Measurements from ENCODE around the gene FFAR3.
A peak's percentile ranks its signal among the peaks of the same experiment; 100 is the strongest.

The FFAR3 gene

GRCh38 chr19:35331551-35332214, 26.6 kb upstream of the FFAR3 start:
- DNase-seq = no peak

DNA sequence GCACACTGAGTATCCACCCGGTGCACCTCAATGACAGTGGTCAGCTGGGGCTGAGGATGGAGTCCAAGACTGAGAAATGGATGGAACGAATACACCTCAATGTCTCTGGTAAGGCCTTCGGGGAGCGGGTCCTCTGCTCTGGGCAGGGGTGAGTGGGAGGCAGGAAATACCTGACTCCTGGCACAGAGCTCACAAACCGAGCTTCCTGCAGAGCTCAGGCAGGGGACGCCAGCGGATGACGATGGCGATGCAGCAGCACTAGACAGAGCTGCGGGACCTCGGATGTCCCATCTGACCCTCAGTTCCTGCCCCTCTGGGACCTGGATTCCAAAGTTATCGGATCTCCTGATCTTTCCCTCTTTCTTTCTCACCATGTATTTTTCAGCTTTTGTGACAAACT, 25.4 kb upstream of the FFAR3 start:
- no peak for DNase-seq

DNA sequence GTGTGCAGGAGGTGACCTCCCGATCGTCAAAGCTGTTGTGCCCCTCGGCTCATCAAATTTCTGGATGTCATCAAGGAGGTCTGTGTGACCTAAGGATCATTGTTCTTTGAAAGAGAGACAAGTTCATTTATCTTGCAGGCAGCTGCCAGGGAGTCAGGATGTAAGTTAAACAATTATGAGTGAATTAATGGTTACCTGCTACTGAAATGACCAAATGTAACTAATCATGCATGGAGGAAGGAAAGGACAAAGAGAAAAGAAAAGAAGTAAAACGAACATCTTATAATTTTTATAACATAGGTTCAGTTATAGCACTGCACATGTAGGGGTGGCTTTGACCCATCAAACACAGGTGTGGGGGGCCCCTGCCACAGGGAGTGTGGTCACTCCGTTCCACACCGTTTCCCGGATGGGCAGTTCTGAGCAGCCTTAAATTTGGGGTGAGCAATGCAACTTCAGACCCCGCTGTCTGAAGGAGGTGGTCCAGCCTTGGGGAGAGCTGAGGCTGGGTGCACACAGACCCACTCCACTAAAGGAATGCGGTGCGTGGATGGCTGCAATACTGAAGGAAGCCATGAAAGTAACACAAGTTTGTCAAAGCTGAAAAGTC, 24.0 kb upstream of the FFAR3 start:
- no peak for DNase-seq

DNA sequence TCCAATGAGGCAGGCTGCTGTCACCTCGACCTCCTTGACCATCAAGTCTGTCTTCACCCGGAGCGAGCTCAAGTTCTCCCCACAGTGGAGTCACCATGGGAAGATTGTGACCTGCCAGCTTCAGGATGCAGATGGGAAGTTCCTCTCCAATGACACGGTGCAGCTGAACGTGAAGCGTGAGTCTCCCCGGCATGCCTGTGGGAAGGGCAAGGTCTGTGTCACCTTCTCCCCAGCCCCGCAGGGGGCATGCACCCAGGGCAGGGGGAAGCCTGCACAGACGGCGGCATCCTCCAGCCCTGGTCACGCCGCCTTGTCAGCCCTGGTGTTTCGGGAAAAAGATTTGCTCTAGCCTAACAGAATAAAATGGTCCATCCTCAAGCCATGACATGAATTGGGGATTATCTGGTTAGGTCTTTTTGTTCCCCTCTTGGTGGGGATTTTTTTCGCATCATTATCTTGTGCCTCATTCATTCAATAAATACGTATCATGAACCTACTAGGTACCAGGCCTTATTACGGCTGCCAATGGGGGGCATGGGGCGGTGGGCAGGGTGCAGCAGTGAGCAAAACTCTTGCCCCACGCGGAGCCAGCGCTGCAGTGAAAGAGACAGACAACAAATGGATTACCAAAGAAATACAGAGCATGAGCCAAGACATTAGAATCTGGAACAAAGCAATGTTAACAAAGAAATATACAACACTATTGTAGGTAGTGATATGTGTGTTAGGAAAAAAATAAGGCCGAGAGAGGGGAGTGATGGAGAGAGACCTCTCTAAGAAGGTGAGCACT, 21.9 kb upstream of the FFAR3 start:
- DNase-seq = no peak

DNA sequence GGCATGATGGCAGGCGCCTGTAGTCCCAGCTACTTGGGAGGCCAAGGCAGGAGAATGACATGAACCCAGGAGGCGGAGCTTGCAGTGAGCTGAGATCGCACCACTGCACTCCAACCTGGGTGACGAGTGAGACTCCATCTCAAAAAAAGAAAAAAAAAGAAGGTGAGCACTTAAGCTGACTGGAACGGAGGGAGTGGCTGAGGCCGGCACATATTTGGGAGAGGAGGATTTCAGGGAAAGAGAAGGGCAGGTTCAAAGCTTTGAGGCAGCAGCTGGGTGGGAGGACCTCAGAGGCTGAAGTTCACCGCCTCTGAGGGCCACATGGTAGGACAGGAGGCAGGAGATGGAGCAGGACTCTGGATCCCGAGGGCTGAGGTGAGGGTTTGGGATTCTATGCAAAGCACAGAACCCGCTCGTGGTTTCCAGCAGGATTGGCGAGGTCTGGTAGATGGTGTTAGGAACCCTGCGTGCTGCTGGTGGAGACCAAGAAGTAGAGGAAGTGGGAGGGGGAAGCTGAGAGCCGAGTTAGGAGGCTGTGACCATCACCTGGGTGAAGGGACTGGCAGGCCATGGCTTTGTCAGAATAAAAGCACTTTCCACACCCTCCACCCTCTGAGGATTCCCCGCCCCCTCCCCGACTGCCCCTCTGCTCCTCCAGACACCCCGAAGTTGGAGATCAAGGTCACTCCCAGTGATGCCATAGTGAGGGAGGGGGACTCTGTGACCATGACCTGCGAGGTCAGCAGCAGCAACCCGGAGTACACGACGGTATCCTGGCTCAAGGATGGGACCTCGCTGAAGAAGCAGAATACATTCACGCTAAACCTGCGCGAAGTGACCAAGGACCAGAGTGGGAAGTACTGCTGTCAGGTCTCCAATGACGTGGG, 20.9 kb upstream of the FFAR3 start:
- DNase-seq = no peak

- DNase-seq = no peak
Observed at GRCh38 chr19:35337984-35338296, 20.3 kb upstream of the FFAR3 start.

DNA sequence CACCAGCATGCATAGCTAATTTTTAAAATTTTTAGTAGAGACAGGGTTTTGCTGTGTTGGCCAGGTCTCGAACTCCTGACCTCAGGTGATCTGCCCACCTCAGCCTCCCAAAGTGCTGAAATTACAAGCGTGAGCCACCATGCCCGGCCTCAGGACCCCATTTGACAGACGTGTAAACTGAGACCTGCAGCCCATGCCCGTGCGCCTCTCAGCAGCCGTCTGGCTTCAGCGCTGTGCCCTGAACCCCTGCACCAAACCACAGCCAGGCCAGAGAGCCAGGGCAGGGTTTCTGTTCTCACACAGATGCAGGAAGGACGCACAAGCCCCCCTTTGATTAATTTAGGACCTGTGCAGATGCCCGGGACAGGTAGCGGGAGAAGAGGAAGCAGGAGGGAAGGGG, 17.8 kb upstream of the FFAR3 start:
- no peak for DNase-seq

GRCh38 chr19:35341006-35341405, 17.3 kb upstream of the FFAR3 start:
- DNase-seq = no peak

DNA sequence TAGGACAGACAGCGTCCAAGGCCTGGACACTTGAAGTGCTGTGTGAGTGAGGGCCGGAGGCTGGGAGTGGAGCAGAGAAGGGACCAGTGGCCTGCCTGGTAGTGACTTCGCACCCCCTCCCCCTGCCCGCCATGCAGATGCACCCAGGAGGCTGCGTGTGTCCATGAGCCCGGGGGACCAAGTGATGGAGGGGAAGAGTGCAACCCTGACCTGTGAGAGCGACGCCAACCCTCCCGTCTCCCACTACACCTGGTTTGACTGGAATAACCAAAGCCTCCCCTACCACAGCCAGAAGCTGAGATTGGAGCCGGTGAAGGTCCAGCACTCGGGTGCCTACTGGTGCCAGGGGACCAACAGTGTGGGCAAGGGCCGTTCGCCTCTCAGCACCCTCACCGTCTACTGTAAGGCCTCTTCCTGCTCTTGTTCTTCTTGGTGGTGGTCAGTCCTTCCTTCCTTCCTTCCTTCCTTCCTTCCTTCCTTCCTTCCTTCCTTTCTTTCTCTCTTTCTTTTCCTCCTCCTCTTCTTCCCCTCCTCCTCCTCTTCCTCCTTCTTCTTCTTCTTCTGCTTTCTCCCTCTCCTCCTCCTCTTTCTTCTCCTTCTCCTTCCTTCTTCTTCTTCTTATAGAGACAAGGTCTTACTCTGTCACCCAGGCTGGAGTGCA, 16.6 kb upstream of the FFAR3 start:
- no peak for DNase-seq

DNA sequence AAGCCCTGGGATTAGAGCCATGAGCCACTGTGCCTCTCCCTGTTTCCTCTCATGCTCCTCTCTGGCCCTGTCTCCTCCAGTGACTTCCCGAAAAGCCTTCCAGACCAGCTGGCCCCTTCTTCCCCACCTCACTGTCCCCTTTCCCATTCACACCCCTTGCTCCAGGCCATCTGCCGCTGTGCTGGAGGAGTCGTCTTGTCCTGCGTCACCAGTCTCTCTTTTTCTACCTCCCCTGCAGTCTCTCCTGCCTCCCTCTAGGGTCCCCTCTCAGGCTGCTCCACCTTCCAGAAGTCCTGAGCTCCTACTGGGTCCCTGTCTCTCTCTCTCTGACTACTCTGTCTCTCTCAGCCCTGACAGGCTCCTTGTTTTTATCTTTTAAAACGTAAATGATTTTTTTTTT, 15.8 kb upstream of the FFAR3 start:
- no peak for DNase-seq

- DNase-seq = no peak
Observed at GRCh38 chr19:35344511-35345031, 13.7 kb upstream of the FFAR3 start.

DNA sequence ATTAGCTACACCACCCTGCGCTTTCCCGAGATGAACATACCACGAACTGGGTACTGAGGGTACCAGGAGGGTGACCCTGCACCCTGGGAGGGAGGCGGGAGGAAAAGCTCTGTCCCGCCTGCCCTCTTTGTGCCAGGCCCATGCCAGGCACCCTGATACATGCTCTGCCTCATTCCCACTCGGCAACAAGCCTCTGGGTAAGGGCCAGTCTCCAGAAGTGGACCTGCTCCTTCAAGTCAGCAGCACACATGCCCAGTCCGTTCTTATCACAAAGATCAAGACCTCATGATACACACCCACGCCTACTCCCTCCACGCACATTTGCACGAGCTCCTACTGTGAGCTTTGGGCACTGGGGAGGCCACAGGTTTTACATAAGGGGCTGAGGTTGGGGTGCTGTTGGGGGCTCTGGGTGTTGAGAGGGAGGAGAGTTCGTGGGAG, 12.6 kb upstream of the FFAR3 start:
- no peak for DNase-seq

GRCh38 chr19:35346193-35347052, 11.8 kb upstream of the FFAR3 start:
- peak; percentile 78 for DNase-seq

- DNase-seq = peak; percentile 71
Observed at GRCh38 chr19:35347171-35347929, 10.9 kb upstream of the FFAR3 start, which contains the start of gene FFAR1. FFAR1 (plus strand) TSS chr19:35347902; CDS start chr19:35351552, 3,650 bp downstream.

GRCh38 chr19:35347930-35348298, 10.3 kb upstream of the FFAR3 start:
- DNase-seq = no peak

DNA sequence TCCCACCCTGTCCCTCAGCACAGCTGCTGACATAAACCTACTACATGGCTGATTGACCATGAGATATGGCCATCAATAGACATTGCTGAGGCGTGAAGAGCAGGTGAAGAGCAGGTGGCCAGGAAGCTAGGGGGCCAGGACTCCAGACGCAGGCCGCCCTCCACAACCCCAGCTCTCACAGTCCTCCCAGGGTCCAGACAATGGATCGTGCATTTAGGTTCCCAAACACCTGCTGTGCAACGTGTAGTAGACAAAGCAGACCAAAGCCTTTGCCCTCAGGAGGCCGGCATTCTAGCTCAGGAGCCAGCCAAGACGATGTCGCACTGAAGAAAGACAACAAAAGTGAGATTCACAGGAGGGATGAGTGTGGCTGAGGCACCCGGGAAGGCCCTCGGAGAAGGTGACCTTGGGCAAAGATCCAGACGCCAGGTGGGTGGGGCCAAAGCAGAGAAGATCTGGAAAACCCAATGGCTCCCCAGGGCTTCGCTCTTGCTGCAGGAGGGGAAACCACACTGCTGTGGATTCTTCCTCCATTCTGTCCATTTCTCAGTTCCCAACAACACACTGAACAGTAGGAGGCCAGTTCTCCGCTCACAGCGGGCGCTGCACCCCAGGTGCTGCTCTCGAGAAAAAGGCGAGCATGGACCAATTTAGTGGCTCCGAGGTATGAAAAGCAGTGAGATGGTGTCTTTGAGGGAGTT, 9.2 kb upstream of the FFAR3 start:
- DNase-seq = no peak

GRCh38 chr19:35349614-35350521, 8.4 kb upstream of the FFAR3 start:
- DNase-seq = no peak

DNA sequence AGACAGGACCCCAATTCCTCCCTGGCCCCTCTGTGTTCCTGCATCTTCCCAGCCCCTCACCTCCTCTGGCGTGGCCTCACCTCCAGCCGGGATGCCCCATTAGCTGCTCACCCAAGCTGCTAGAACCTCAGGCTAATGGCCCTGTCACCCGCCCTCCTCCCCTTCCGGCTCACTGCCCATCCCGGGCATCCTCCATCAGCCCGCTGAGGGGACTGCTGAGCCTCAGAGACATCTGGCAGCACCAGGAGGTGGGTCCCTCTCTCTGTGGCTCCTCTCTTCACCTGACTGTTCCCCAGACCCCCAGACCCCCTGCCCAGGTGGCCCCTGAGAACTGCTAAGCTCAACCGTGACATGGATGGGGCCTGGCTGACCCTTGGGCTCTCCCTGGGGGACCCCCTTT, 7.7 kb upstream of the FFAR3 start:
- no peak for DNase-seq
